Measurements from ENCODE around the gene GTPBP1. TPM values are rescaled to one million over a fixed set of nuclear protein-coding genes. Genes with fewer than 3 reads are reported as not detected.

GTPBP1 gene
- total RNA-seq, 1 experiment from 2014 or later = 108 TPM

- H2BK15ac ChIP-seq (ENCODE audit: low read depth, low read length) = no peak overlapping the region
- no CpG with 5 or more reads among the region's 17 CpGs for WGBS (ENCODE audit: extremely low coverage, insufficient read length, low lambda C conversion rate)
- H3K4me2 ChIP-seq (ENCODE audit: insufficient read depth, insufficient read length, low read length) = no peak overlapping the region
- Mint-ChIP-seq H3K4me1 (peaks cover 15 to 16% of the 10 kb centered on the region in 2 experiments), H3K4me3 (no peak overlapping the region), H3K9me3 (no peaks in the 10 kb centered on the region), H3K27ac (no peak overlapping the region), H3K36me3 (ENCODE audit: insufficient read depth in 1 of 3, low read depth in 3 of 3) (peaks cover 0 to 23% (median 5%) of the 10 kb centered on the region in 3 experiments; a peak in 4 of 7 replicates), H3K27me3 (ENCODE audit: low read depth) (peaks cover 2% of the 10 kb centered on the region; the same call in 1 of the 2 replicates)
- H2BK120ac ChIP-seq (ENCODE audit: low read depth, low read length, poor library complexity, severe bottlenecking) = no peak overlapping the region
- H2BK5ac ChIP-seq (ENCODE audit: insufficient read length, low read length) = no peak overlapping the region
- no peak overlapping the region for H3T11ph ChIP-seq (ENCODE audit: low read length)
- H3K79me2 ChIP-seq (ENCODE audit: insufficient read depth, low read length) = no peaks in the 10 kb centered on the region
- no peak overlapping the region for H3K23ac ChIP-seq (ENCODE audit: insufficient read length, low read depth, low read length)
- H3K79me1 ChIP-seq (ENCODE audit: insufficient read depth, low read depth, low read length, poor library complexity, severe bottlenecking) = no peaks in the 10 kb centered on the region
- H3K27ac ChIP-seq (ENCODE audit: insufficient read length, low read depth, low read length) = no peak overlapping the region
- no peak overlapping the region for H4K5ac ChIP-seq (ENCODE audit: insufficient read length, low read depth, low read length)
- no peaks in the 10 kb centered on the region for H4K20me1 ChIP-seq (ENCODE audit: control insufficient read depth, insufficient read depth, insufficient read length)
- no peak overlapping the region for H2BK12ac ChIP-seq (ENCODE audit: insufficient read length, low read depth, low read length)
- H4K8ac ChIP-seq (replicated peaks; ENCODE audit: insufficient read length, low read depth, low read length) = no peak overlapping the region
- no peaks in the 10 kb centered on the region; the same call in 1 of the 2 replicates for H3K27me3 ChIP-seq (ENCODE audit: insufficient read depth, low read length)
- H3K4me1 ChIP-seq (ENCODE audit: insufficient read depth, low read length) = peaks cover 5% of the 10 kb centered on the region; the same call in 1 of the 2 replicates
- H3K56ac ChIP-seq (ENCODE audit: insufficient read length, low read depth, low read length) = no peak overlapping the region
- H3K9ac ChIP-seq (ENCODE audit: extremely low read depth, insufficient read length, low read length) = no peak overlapping the region
- H3K23me2 ChIP-seq (ENCODE audit: insufficient read length, low read depth, low read length, poor library complexity, severe bottlenecking) = peaks cover 9% of the 10 kb centered on the region
- H3K9me3 ChIP-seq (ENCODE audit: control insufficient read depth, low read depth, low read length) = no peaks in the 10 kb centered on the region
- H2BK20ac ChIP-seq (ENCODE audit: low read depth, low read length, poor library complexity, severe bottlenecking) = no peak overlapping the region
- H2AK5ac ChIP-seq (ENCODE audit: insufficient read length, low read length) = no peak overlapping the region
- DNase-seq = no peak
- no peak overlapping the region for H3K18ac ChIP-seq (ENCODE audit: insufficient read length, low read depth, low read length)
- no peak overlapping the region for H3K14ac ChIP-seq (ENCODE audit: insufficient read depth, low read length)
- H2AFZ ChIP-seq (ENCODE audit: low read length) = no peak overlapping the region
- no peak overlapping the region for H3K4ac ChIP-seq (ENCODE audit: low read depth, low read length)
- TF ChIP-seq CTCF (conservative IDR thresholded peaks at IDR 0.05) = no peak
- H4K91ac ChIP-seq (ENCODE audit: insufficient read length, low read depth, low read length) = no peak overlapping the region
These were observed 44.9 kb downstream of the GTPBP1 start for GRCh38 chr22:38750638-38751037.

All from H9 (cell line).